ENCODE data around the gene MYF6.

DNA sequence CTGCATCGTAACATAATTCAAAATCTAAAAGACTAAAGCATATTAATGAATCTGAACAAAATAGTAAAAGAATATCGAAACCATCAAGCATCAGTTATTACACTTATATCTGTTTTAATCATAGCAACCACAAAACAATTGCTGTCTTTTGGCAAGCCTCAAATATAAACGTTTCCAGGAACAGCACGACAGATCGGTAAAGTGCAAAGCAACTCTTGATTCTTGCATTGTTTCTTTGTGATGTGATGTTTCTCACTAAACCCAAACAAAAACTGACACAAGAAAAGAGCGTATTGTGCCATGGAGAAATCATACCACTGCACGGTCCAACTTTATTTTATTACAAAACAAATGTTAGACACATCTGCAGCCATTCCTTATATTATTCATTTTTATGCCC, 9.2 kb upstream of the MYF6 start:
- TF ChIP-seq, protein P1, sequence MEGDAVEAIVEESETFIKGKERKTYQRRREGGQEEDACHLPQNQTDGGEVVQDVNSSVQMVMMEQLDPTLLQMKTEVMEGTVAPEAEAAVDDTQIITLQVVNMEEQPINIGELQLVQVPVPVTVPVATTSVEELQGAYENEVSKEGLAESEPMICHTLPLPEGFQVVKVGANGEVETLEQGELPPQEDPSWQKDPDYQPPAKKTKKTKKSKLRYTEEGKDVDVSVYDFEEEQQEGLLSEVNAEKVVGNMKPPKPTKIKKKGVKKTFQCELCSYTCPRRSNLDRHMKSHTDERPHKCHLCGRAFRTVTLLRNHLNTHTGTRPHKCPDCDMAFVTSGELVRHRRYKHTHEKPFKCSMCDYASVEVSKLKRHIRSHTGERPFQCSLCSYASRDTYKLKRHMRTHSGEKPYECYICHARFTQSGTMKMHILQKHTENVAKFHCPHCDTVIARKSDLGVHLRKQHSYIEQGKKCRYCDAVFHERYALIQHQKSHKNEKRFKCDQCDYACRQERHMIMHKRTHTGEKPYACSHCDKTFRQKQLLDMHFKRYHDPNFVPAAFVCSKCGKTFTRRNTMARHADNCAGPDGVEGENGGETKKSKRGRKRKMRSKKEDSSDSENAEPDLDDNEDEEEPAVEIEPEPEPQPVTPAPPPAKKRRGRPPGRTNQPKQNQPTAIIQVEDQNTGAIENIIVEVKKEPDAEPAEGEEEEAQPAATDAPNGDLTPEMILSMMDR (IDR thresholded peaks at IDR 0.05; ENCODE audit: insufficient read depth, low read length) = no peak
- no peak for TF ChIP-seq POLR2AphosphoS5 (IDR thresholded peaks at IDR 0.05; ENCODE audit: low read depth)

All from HL-60 (cell line).